GM23248 (cell line): ENCODE measurements around the gene ADRM1. TPM values are rescaled to one million over a fixed set of nuclear protein-coding genes. Genes with fewer than 3 reads are reported as not detected.

Experiments
- DNase-seq: peaks from one replicate; pipeline ENCODE4 v3.0.0-alpha.2; 2015
- H2AFZ ChIP-seq: fragments of 200-600 bp; sonication (generic); 2 replicates; pipeline ENCODE4 v1.6.1; 2016; ENCODE audit warnings: antibody characterized with exemption
- H3F3A ChIP-seq: fragments of 200-600 bp; sonication (generic); 2 replicates; pipeline ENCODE4 v1.6.1; 2016; ENCODE audit warnings: mild to moderate bottlenecking, antibody characterized with exemption, mixed run types; ENCODE audit not compliant: insufficient read depth
- H3K27ac ChIP-seq: fragments of 200-600 bp; sonication (generic); 2 replicates; pipeline ENCODE4 v1.5.1; 2016; ENCODE audit warnings: mild to moderate bottlenecking
- H3K27me3 ChIP-seq: fragments of 200-600 bp; sonication (generic); replicated peaks from 2 replicates; pipeline ENCODE4 v1.6.1; 2016; ENCODE audit warnings: mild to moderate bottlenecking; ENCODE audit not compliant: insufficient read depth
- H3K36me3 ChIP-seq: fragments of 200-600 bp; sonication (generic); 2 replicates; pipeline ENCODE4 v1.6.1; 2016; ENCODE audit warnings: low read depth, mild to moderate bottlenecking
- H3K4me1 ChIP-seq: fragments of 200-600 bp; sonication (generic); 2 replicates; pipeline ENCODE4 v1.6.1; 2016; ENCODE audit warnings: mild to moderate bottlenecking; ENCODE audit not compliant: insufficient read depth
- H3K4me2 ChIP-seq: fragments of 200-600 bp; sonication (generic); one replicate; pipeline ENCODE4 v1.6.1; 2016; ENCODE audit warnings: mild to moderate bottlenecking; ENCODE audit not compliant: unreplicated experiment
- H3K4me3 ChIP-seq: fragments of 200-600 bp; sonication (generic); 2 replicates; pipeline ENCODE4 v1.5.1; 2016; ENCODE audit warnings: mild to moderate bottlenecking
- H3K79me2 ChIP-seq: fragments of 200-600 bp; sonication (generic); 2 replicates; pipeline ENCODE4 v1.6.1; 2016; ENCODE audit warnings: mild to moderate bottlenecking; ENCODE audit not compliant: insufficient read depth
- H3K9ac ChIP-seq: fragments of 200-600 bp; sonication (generic); 2 replicates; pipeline ENCODE4 v1.6.1; 2016; ENCODE audit warnings: mild to moderate bottlenecking
- H3K9me2 ChIP-seq: fragments of 200-600 bp; sonication (generic); 2 replicates; pipeline ENCODE4 v1.6.1; 2016; ENCODE audit warnings: mixed run types, mild to moderate bottlenecking, moderate library complexity; ENCODE audit not compliant: insufficient read depth
- H3K9me3 ChIP-seq: fragments of 200-600 bp; sonication (generic); one replicate; pipeline ENCODE4 v1.6.1; 2017; ENCODE audit warnings: low read depth
- H4K20me1 ChIP-seq: fragments of 200-600 bp; sonication (generic); 2 replicates; pipeline ENCODE4 v1.6.0; 2016; ENCODE audit not compliant: insufficient read depth
- EZH2 ChIP-seq: fragments of 200-600 bp; sonication (generic); IDR thresholded peaks from 2 replicates; pipeline ENCODE4 v1.6.1; 2018; ENCODE audit warnings: antibody characterized with exemption, mild to moderate bottlenecking; ENCODE audit not compliant: insufficient read depth, poor library complexity, severe bottlenecking
- EZH2phosphoT487 ChIP-seq: fragments of 200-600 bp; sonication (generic); IDR thresholded peaks from 2 replicates; pipeline ENCODE4 v1.6.1; 2018; ENCODE audit warnings: antibody characterized with exemption, moderate library complexity, mild to moderate bottlenecking, low read depth; ENCODE audit not compliant: insufficient read depth
- WGBS, 2 experiments: methylation state at CpG; one replicate each; pipeline ENCODE4 v1.1.6; 2015 to 2017; ENCODE audit warnings: low lambda C conversion rate in 2 of 2, low coverage in 1 of 2; ENCODE audit errors: missing lambda C conversion rate in 2 of 2; 5-methylcytosine and 5-hydroxymethylcytosine counted together
- in situ Hi-C: fragments of 300-500 bp; cut with MboI; formaldehyde crosslinking; loops from 2 replicates; pipeline ENCODE4 v1.15.0; 2020
- polyA plus RNA-seq: library from polyadenylated mRNA; unstranded; fragments of >200 nt; fragmentation: Nextera tagmentation; extraction: Ambion mirVana; gene quantifications from 2 replicates; pipeline ENCODE4 v1.2.1, GENCODE V29; 2016
- total RNA-seq: library from RNA; depleted of rRNA; stranded (reverse); fragments of >200 nt; shearing (Covaris generic); gene quantifications from 2 replicates; pipeline ENCODE4 v1.2.3, GENCODE V29; 2014

The ADRM1 gene
- total and polyA plus RNA-seq, 2 experiments from 2014 or later, result 138 to 162 TPM

- H3K4me1 ChIP-seq, result no peaks in the 10 kb centered on the region
- no peak overlapping the region for H3K27ac ChIP-seq
- no peaks in the 10 kb centered on the region for H4K20me1 ChIP-seq
- no peaks in the 10 kb centered on the region for H3K79me2 ChIP-seq
- no peaks in the 10 kb centered on the region for H3F3A ChIP-seq
- in situ Hi-C loops, result no loop called here
- no peaks in the 10 kb centered on the region for H3K9me3 ChIP-seq
- DNase-seq, result no peak
- H2AFZ ChIP-seq, result no peak overlapping the region
- 0 out of 2 replicates have a peak, but pooled peaks cover 7% of the 10 kb centered on the region for H3K36me3 ChIP-seq
- H3K4me3 ChIP-seq, result no peak overlapping the region
- no peaks in the 10 kb centered on the region for H3K9me2 ChIP-seq
- H3K9ac ChIP-seq, result no peak overlapping the region
- WGBS, 2 experiments, result 75 to 82% methylated on average over 29 of the region's 29 CpGs
- H3K4me2 ChIP-seq, result no peak overlapping the region
- no peaks in the 10 kb centered on the region for H3K27me3 ChIP-seq
- TF ChIP-seq EZH2phosphoT487 (no peak), EZH2 (no peak)
Observed at GRCh38 chr20:62297449-62298227, 5.2 kb upstream of the ADRM1 start.

DNA sequence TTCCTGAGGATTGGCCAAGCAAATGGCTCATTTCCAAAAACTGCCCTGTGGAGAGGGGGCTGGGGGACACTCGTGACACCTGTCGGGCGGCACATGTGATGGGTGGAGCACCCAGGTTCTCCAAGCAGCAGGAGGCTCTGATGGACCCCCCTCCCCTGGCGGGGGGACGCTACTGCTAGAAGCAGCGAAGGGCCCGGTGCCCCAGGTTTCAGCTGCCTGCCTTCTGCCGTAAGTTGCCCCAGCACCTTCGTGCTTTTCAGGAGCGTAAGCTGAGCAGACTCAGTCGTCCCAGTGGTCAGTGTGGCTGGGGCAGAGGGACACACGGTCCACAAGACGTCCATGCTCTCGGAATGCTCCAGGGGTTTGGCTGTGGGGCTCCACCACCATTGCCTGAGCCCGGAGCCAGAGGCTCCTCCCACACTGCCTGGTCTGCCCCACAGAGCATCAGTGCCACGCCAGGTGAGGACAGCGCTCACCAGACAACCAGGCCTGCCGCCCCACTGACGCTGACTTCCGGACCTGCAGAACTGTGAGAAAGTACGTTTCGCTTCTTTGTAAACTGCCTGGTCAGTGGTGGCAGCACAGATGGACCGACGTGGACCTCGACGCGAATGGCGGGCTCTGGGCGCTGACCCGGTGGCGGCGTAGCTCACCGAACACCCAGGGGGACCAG, 4.1 kb upstream of the ADRM1 start:
- Histone ChIP-seq H3K27me3 (no peaks in the 10 kb centered on the region), H3K9me2 (no peaks in the 10 kb centered on the region), H4K20me1 (no peaks in the 10 kb centered on the region), H3K4me3 (no peak overlapping the region), H3K9me3 (no peaks in the 10 kb centered on the region), H3K36me3 (0 out of 2 replicates have a peak, but pooled peaks cover 7% of the 10 kb centered on the region), H3K27ac (no peak overlapping the region), H3K9ac (no peak overlapping the region), H3K79me2 (peaks cover 8% of the 10 kb centered on the region), H3K4me2 (no peak overlapping the region), H3K4me1 (no peaks in the 10 kb centered on the region), H2AFZ (no peak overlapping the region), H3F3A (no peaks in the 10 kb centered on the region)
- 83% methylated on average over 32 to 33 of the region's 33 CpGs for WGBS, 2 experiments
- no peak for DNase-seq
- in situ Hi-C loops, result no loop called here
- no peak for TF ChIP-seq EZH2phosphoT487
- TF ChIP-seq EZH2, result no peak

DNA sequence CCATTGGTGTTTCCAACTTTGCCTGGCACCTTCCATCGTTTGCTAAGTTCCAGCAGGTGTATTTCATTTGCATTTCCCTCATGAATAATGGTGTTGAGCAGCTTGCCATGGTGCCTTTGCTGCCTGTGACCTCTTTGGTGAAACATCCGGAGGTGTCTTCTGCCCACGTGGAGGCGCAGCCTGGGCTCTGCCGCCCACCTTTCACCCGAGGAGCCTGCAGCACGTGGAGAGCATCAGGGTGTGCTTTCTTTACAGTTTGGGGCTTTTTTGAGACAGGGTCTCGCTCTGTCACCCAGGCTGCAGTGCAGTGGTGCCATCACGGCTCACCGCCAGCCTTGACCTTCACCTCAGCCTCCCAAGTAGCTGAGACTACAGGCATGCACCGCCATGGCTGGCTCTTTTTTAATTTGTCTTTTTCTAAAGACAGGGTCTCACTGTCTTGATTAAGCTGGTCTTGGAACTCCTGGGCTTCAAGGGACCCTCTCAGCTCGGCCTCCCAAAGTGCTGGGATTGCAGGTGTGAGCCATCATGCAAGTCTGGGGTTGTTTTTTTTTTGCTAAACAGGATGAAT, 3.0 kb upstream of the ADRM1 start:
- in situ Hi-C loops, result no loop called here
- no peak overlapping the region for H3K4me3 ChIP-seq
- H4K20me1 ChIP-seq, result no peaks in the 10 kb centered on the region; the same call in 1 of the 2 replicates
- H3K4me2 ChIP-seq, result no peak overlapping the region
- DNase-seq, result no peak
- H2AFZ ChIP-seq, result no peak overlapping the region
- 0 out of 2 replicates have a peak, but pooled peaks cover 7% of the 10 kb centered on the region for H3K36me3 ChIP-seq
- H3K27ac ChIP-seq, result no peak overlapping the region
- H3K4me1 ChIP-seq, result peaks cover 7% of the 10 kb centered on the region; the same call in 1 of the 2 replicates
- TF ChIP-seq EZH2 (no peak), EZH2phosphoT487 (no peak)
- peaks cover 18% of the 10 kb centered on the region for H3K79me2 ChIP-seq
- H3K9ac ChIP-seq, result no peak overlapping the region
- no peaks in the 10 kb centered on the region for H3K9me3 ChIP-seq
- H3F3A ChIP-seq, result no peaks in the 10 kb centered on the region
- no peaks in the 10 kb centered on the region for H3K9me2 ChIP-seq
- no peaks in the 10 kb centered on the region for H3K27me3 ChIP-seq
- WGBS, 2 experiments, result 68 to 76% methylated on average over 12 of the region's 12 CpGs

DNA sequence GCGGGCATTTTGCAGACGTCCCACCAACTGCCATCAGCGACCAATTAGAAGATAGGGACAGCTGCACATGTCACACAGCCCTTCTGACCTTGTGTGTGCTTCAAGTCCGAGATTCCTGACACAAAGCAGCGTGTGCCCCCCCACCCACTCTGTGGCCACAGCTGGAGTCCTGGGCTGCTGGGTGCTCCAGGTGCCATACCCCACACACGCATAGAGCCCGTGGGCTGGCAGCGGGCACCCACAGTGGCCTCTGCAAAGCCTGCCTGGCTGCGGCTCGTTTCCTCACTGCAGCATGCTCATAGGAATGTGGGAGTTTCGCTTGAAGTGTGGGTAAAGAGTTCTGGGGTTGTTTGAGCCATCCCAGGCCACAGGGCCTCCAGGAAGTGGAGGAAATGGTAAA, 2.5 kb upstream of the ADRM1 start:
- Histone ChIP-seq H2AFZ (no peak overlapping the region), H3K4me3 (no peak overlapping the region), H4K20me1 (peaks cover 5% of the 10 kb centered on the region; the same call in 1 of the 2 replicates), H3K9me2 (no peaks in the 10 kb centered on the region), H3F3A (no peaks in the 10 kb centered on the region), H3K9ac (no peak overlapping the region), H3K4me1 (peaks cover 13% of the 10 kb centered on the region), H3K27ac (no peak overlapping the region), H3K79me2 (peaks cover 24% of the 10 kb centered on the region), H3K36me3 (0 out of 2 replicates have a peak, but pooled peaks cover 5% of the 10 kb centered on the region), H3K4me2 (no peak overlapping the region), H3K27me3 (no peaks in the 10 kb centered on the region), H3K9me3 (no peaks in the 10 kb centered on the region)
- no peak for DNase-seq
- in situ Hi-C loops, result no loop called here
- 92 to 93% methylated on average over 11 of the region's 11 CpGs for WGBS, 2 experiments
- TF ChIP-seq EZH2phosphoT487 (no peak), EZH2 (no peak)
